Measurements from ENCODE around the gene FAM219A.
"Not testable (repeated sequence)": the region's sequence is repeated elsewhere in the genome, so short reads cannot be mapped to it uniquely, and the experiment has no call there.

Gene FAM219A

GRCh38 chr9:34378376-34379060, 79.9 kb downstream of the FAM219A start:
- FAIRE-seq (no peak), DNase-seq (ENCODE audit: low spot score) (no peak)

DNA sequence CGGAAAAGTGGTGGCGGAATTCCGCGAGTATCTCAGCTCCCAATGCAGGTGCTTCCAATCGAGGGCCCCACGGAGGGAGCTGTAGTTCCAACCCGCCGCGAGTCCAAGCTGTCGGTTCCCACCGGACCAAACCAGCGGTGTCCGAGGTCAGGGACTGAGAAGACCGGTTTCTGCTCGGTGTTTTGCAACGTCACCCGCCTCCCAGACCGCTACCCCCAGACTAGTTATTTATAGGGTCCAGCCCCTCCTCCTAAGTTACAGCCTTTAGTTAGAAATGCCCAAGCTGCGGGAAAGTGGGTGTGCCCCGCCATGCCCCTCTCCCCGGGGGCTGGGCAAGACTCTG, 81.0 kb downstream of the FAM219A start:
- DNase-seq (ENCODE audit: low spot score) (no peak), FAIRE-seq (no peak)

DNA sequence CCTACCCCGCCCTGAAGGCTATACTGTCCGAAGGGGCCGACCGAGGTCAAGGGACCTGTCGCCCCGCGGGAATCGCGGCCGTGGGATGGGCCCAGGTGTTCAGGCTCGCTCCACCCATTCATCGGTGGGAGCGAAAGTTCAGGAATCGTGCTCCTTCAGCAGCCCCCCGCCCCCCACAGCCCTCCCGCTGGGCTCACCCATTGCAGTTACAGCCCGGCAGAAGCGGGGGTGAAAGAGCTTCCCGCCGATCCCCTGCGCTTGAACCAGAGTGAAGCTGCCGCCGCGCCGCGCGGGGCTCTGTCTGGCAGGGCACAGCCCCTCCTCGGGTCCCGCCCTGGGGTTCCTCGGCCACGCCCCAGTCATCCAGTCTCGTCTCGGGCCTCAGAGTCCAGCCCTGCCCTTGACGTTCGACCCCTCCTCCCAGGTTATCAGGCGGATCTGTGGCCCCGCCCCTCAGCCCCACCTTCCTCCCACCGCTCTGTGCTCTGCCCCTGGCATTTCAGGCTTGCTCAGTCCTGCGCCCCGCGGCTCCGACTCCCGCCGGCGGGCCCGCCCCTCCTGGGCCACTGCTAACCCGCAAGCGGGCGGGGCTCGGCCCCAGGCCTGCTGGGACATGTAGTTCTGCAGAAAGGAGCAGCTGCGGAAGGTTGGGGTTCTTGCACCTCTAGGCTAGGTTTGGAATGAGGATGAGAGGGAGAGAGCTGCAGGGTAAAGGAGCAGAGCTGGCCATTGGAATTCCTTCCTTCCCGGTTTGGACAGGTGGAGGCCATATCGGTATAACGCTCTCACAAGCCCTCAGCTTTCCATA, 81.6 kb downstream of the FAM219A start, which contains the start of gene MYORG:
TSS of gene MYORG (minus strand) at position 303 of the 808 bp plus-strand sequence. CDS start 3,955 bp downstream, outside the sequence.
- DNase-seq (ENCODE audit: low spot score) (peak; percentile 90), FAIRE-seq (peak; percentile 81)

DNA sequence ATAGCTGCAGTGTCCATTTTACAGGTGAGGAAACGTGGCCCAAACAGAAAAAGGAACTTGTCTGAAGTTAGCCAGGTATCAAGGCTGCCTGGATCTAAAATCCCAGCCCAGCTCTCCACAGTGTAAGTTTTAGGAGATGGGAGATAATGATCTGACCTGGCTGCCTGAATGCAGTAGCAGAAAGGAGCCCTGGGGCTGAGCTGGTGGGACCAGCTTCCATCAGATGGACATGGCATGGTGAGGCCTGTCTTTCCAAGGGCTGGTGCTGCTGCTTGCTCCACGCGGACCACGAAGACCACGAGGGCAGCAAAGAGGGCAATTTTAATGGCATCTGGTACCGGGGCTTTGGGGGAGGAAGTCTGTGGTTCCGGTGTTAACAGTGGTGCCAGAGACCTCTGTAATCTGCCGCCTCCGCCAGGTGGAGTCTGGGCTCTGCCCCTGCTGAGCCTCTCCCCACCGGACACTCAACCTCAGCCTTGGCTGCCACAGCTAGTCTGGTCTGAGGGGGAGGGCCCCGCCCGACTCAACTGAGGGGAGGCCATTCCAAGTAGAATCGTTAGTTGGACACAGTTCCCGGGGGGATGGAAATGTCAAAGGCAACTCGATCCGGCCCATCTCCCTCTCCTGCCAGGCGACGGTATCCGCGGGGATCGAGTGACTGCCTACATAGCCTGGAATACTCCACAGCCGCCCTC, 82.3 kb downstream of the FAM219A start:
- FAIRE-seq: no peak
- DNase-seq (ENCODE audit: low spot score): peak; percentile 41

- FAIRE-seq (no peak), DNase-seq (ENCODE audit: low spot score) (no peak)
These were observed 83.3 kb downstream of the FAM219A start for GRCh38 chr9:34374905-34375552.

DNA sequence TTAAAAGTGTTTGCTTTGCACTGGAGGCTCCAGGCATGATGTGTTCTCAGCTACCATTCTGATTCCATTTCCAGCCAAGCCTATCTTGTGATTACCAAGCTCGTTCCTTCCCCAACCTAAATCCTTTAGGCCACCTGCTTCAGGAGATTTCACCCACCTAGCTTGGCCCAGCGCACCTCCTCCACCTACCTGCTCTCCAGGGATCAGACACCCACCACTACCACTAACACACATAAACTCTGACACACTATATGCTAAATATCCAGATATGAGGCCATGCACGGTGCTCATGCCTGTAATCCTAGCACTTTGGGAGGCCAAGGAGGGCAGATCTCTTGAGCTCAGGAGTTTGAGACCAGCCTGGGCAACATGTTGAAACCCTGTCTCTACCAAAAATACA, 84.0 kb downstream of the FAM219A start:
- FAIRE-seq (no peak), DNase-seq (ENCODE audit: low spot score) (no peak)

GRCh38 chr9:34373749-34374148, 84.6 kb downstream of the FAM219A start:
- DNase-seq (ENCODE audit: low spot score) (no peak), FAIRE-seq (no peak)

GRCh38 chr9:34372467-34373011, 85.8 kb downstream of the FAM219A start:
- DNase-seq (ENCODE audit: low spot score) (no peak), FAIRE-seq (no peak)

DNA sequence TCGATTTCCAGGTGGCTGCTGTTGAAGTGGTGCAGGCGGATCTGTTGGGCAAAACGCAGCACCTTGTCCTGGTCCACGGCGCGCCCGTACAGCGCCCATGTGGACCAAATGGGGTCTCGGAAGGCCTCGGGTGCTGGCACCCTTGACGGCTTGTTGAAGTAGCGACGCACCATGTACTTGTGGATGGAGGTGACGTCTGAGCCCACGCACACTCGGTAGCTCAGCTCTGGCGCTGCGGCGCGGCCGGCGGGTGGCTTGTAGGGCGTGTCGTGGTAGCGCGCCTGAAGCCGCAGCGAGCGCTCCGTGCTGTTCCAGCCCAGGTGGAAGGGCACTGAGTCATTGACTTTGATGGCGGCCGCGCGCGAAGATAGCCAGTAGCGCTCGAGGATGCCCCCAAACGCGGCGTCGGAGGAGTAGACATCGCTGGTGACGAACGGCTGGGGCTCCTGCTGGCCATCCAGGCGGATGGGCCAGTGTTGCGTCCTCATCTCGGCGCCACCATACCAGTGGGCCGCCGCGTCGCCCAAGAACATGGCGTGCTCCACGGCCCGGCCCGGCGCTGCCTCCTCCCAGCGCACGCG, 86.4 kb downstream of the FAM219A start:
- DNase-seq (ENCODE audit: low spot score) (no peak), FAIRE-seq (no peak)

GRCh38 chr9:34370970-34371880, 87.1 kb downstream of the FAM219A start:
- FAIRE-seq (no peak), DNase-seq (ENCODE audit: low spot score) (no peak)

DNA sequence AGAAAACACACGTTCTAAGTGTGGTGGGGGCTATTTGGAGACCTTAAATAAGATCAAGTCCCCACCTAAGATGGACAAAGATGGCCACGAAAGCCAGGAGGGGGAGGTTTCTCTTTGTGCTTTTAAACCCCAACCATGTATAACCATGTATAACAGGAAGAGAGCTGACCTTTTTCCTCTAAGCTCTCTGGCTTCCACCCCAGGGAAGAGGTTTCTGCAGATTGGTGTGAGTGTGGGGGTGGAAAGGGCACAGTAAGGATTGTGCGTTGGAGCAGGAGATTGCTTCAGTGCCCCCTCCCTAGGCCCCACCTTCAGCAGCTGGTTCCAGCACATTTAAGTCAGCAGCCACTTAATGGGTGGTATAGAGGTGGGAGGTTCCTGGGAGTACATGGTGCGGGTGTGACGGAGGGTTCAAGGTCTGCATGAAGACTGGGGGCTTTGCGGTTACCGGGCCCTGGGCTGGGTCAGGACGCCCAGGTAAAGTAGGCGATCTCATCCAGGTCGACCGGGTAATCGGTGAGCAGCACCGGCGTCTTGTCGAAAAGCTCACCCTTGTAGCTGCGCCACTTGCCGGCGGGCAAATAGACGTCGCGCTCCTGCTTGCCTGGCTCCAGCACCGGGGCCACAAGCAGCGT, 87.9 kb downstream of the FAM219A start:
- DNase-seq (ENCODE audit: low spot score): no peak
- FAIRE-seq: no peak

DNA sequence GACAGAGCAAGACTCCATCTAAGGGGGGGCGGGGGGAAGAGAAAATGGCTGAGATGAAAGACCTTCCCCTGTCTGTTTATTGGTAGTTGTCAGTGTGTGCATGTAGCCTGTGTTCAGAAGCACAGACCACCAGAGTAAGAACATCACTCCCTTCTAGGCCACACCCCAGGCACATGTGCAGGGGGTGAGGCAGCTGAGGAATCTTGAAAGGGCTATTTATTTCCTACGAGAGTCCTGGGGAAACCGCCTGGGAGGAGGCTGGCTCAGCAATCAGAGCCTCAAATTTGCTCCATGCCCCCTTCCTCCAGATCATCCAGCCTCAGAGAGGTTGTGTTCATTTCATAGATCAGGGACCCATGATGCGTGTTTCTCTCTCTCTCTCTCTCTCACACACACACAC, 88.7 kb downstream of the FAM219A start:
- DNase-seq (ENCODE audit: low spot score): no peak
- FAIRE-seq: no peak

GRCh38 chr9:34368796-34369195, 89.6 kb downstream of the FAM219A start:
- not testable (repeated sequence) for FAIRE-seq; DNase-seq (ENCODE audit: low spot score)

DNA sequence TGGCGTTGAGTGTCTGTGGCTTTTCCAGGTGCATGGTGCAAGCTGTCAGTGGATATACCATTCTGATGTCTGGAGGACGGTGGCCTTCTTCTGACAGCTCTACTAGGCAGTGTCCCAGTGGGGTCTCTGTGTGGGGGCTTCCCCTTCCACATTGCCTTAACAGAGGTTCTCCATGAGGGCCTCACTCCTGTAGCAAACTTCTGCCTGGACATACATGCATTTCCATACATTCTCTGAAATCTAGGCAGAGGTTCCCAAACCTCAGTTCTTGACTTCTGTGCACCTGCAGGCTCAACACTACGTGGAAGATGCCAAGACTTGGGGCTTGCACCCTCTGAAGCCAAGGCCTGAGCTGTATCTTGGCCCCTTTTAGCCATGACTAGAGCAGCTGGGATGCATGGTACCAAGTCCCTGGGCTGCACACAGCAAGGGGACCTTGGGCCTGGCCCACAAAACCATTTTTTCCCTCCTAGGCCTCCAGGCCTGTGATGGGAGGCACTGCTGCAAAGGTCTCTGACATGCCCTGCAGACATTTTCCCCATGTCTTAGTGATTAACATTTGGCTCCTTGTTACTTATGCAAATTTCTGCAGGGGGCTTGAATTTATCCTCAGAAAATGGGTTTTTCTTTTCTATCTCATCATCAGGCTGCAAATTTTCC, 90.5 kb downstream of the FAM219A start:
- FAIRE-seq; DNase-seq (ENCODE audit: low spot score): not testable (repeated sequence)

DNA sequence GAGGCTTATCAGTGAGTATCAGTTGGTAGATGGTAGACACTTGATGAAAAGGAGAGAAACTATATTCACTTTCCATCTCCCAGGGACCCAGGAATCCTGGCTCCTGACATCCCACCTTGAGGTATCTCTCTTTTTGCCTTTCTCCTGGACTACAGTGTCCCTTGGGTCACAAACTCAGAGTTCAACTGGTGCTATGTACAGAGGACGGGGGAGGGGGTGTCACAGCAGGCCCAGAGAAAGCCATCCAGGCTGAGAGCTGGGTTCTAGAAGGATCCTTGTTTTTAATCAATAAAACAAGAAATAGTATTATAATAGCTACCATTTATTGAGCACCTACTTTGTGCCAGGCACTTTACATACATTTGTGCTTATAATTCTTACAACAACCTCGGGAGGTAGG, 92.0 kb downstream of the FAM219A start:
- DNase-seq (ENCODE audit: low spot score) (no peak), FAIRE-seq (no peak)

GRCh38 chr9:34365282-34365681, 93.1 kb downstream of the FAM219A start:
- no peak for FAIRE-seq
- DNase-seq (ENCODE audit: low spot score): no peak

DNA sequence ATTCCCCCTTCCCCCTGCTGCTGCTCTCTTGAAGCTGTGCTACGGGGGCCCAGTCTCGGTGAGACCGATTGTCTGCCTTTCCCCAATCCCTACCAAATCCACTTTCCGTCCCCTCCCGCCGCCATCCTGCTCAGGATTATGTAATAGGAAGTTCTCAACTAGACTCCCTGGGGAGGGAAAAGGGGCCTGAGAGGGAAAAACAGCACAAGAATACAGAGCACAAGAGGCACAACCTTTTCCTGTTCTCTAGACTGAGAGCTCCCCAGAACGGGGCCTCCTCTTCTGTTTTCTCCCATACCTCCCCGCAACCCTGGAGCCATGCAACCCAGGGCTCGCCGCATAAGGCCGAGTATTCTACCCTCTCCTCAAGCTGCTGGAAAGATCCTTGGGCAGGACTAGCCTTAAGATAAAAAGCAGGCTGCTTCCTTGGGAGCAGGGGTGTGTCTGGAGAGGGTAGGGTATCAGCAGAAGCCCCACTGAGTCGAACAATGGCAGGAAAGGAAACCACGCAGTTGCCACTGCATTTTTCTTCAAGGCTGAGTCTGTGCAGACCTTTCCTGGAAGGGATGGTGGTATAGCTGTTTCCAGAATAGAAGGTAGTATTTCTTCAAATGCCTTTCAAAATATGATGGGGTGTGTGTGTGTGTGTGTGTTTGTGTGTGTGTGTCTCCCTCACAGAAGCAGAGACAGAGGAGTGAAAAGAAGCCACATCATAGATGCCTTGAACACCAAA, 94.6 kb downstream of the FAM219A start:
- no peak for DNase-seq (ENCODE audit: low spot score)
- no peak for FAIRE-seq

GRCh38 chr9:34362614-34363214, 95.7 kb downstream of the FAM219A start:
- FAIRE-seq (no peak), DNase-seq (ENCODE audit: low spot score) (no peak)
